NCI-H526 treated with DMSO at 0.1 percent for 48 hours (cell line): Measurements from ENCODE around the gene KANSL2.
A peak's percentile ranks its signal among the peaks of the same experiment; 100 is the strongest.
"Not testable (repeated sequence)": the region's sequence is repeated elsewhere in the genome, so short reads cannot be mapped to it uniquely, and the experiment has no call there.

Experiments
- DNase-seq: peaks from one replicate; lab custom pipeline; 2025; lab: John Stamatoyannopoulos, UW

The KANSL2 gene, protein sequence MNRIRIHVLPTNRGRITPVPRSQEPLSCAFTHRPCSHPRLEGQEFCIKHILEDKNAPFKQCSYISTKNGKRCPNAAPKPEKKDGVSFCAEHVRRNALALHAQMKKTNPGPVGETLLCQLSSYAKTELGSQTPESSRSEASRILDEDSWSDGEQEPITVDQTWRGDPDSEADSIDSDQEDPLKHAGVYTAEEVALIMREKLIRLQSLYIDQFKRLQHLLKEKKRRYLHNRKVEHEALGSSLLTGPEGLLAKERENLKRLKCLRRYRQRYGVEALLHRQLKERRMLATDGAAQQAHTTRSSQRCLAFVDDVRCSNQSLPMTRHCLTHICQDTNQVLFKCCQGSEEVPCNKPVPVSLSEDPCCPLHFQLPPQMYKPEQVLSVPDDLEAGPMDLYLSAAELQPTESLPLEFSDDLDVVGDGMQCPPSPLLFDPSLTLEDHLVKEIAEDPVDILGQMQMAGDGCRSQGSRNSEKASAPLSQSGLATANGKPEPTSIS

DNA sequence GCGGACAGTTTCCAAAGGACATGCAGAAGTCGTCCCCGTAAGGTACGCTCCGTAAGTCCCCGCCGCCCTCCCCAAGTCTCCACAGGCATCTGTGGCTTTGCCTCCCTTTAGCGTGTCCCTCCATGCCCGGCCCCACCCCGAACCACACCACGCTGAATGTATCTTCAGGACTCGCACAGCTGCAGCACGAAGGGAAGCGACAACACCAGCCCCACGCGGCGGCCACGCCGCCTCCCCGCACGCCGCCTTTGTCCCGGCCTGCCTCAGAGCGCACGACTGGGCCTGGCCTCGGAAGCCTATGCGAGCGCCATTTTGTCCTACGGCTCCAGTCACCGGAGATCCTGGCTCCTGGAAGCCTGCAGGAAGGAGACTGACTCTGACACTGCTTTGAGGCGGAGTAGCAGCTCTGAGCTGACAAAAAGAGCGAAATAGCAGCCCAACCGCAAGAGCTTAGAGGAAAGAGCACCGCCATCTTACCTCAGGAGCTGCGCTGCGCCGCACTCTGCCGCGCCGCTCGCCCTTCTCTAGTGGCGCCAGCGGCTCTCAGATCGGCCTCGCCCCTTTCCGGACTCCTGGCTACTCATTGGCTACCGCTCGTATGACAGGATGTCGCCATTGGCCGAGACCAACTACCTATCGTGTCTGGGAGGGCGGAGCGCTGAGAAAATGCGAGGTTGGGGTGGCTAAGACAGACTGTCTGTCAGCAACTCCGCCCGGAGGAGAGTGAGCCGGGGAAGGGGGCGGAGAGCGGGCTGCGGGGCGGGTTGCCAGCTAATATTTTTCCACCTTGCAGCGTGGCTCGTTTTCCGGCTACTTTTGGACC, at the start of gene KANSL2:
KANSL2 (minus strand) TSS at position 529 of the 823 bp plus-strand sequence. CDS start 606 bp downstream, outside the sequence.
- peak; percentile 97 for DNase-seq

- DNase-seq = no peak
Observed at GRCh38 chr12:48728807-48729206, 46.8 kb upstream of the KANSL2 start.

DNA sequence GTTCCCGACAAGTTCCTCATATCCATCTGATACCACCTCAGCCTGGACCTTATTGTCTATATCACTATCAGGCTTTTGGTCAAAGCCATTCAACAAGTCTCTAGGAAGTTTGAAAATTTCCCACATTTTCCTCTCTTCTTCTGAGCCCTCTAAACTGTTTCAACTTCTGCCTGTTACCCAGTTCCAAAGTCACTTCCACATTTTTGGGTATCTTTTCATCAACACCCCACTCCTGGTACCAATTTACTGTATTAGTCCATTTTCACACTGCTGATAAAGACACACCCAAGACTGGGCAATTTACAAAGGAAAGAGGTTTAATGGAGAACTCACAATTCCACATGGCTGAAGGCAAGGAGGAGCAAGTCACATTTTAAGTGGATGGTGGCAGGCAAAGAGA, 38.7 kb upstream of the KANSL2 start:
- DNase-seq = not testable (repeated sequence)

DNA sequence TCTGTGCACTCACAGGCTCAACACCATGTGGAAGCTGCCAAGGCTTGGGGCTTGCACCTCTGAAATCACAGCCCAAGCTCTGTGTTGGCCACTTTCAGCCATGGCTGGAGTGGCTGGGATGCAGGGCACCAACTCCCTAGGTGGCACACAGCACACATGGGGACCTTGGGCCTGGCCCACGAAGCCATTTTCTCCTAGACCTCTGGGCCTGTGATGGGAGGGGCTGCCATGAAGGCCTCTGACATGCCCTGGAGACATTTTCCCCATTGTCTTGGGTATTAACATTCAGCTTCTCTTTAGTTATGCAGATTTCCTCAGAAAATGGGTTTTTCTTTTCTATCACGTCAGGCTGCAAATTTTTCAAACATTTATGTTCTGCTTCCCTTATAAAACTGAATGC, 38.1 kb upstream of the KANSL2 start:
- not testable (repeated sequence) for DNase-seq

- not testable (repeated sequence) for DNase-seq
Observed at GRCh38 chr12:48719002-48719401, 37.0 kb upstream of the KANSL2 start.

DNA sequence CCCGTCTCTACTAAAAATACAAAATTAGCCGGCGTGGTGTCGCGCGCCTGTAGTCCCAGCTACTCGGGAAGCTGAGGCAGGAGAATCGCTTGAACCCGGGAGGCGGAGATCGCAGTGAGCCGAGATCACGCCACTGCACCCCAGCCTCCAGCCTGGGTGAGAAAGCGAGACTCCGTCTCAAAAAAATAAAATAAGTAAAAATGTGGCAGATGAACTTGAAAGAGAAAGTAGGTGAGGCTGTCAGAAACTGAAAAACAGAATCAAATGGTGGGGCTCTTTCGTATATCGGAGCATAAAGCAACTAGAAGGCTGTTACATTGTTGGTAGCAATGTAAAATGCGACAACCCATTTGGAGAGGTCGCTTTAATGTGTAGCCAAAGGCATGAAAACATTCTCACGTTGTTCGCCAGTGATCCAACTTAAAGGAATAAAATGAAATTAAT, 35.2 kb upstream of the KANSL2 start:
- DNase-seq = no peak

- DNase-seq = peak; percentile 97
Observed at GRCh38 chr12:48716493-48717251, 34.6 kb upstream of the KANSL2 start, which contains the start of gene CCNT1. Gene CCNT1, minus strand, starts transcription at chr12:48716707. Its CDS starts 32 bp downstream, at chr12:48716675.

GRCh38 chr12:48716168-48716492, 34.1 kb upstream of the KANSL2 start:
- DNase-seq = peak; percentile 11

DNA sequence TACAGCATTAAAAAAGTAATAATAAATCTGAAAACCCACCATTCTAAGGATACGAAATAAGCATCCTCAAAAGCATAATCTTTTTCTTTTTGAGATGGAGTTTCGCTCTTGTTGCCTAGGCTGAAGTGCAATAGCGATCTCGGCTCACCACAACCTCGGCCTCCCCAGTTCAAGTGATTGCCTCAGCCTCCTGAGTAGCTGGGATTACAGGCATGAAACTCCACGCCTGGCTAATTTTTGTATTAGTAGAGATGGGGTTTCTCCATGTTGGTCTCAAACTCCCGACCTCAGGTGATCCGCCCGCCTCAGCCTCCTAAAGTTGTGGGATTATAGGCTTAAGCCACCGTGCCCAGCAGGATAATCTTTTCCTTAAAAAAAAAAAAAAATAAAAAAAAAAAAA, 30.2 kb upstream of the KANSL2 start:
- DNase-seq = no peak

GRCh38 chr12:48698822-48699221, 16.8 kb upstream of the KANSL2 start:
- not testable (repeated sequence) for DNase-seq

GRCh38 chr12:48696626-48697025, 14.6 kb upstream of the KANSL2 start:
- DNase-seq = no peak

DNA sequence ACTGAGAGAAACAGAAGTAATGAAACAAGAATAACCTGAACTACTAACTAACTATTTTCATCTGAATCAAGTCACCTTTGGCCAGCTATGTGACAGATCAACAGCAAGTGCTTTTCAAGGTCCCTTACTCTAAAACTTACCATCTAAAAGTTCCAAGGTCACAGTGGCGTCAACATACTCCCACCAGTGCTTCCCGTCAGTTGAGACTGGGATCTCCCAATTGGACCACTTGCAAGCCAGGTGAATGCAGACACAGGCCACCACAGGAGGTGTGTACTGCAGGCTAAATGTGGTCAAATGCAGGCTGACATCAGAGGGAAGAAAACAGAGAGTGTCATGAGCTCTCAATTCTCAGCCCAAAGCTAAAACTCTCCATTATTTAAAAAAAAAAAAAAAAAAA, 13.8 kb upstream of the KANSL2 start:
- no peak for DNase-seq

DNA sequence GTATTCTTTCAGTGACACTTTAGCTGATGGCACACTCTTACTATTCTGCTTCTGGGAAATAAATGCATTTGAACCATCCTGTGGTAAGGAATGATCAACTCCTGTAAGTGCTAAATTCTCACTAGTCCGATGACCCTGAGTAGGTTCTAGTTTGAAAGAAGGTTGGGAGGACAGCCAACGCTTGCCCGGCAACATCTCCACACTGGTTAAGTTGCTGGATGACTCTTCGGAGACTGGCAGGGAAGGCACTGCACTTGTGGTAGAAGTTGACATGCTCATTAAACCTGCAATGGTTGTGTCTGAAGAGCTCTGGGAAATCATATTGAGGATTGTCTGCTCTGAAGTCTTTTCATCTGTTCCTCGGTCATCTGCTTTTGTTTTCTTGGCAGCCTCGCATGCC, 12.0 kb upstream of the KANSL2 start:
- DNase-seq = no peak

GRCh38 chr12:48693572-48693971, 11.5 kb upstream of the KANSL2 start:
- no peak for DNase-seq

DNA sequence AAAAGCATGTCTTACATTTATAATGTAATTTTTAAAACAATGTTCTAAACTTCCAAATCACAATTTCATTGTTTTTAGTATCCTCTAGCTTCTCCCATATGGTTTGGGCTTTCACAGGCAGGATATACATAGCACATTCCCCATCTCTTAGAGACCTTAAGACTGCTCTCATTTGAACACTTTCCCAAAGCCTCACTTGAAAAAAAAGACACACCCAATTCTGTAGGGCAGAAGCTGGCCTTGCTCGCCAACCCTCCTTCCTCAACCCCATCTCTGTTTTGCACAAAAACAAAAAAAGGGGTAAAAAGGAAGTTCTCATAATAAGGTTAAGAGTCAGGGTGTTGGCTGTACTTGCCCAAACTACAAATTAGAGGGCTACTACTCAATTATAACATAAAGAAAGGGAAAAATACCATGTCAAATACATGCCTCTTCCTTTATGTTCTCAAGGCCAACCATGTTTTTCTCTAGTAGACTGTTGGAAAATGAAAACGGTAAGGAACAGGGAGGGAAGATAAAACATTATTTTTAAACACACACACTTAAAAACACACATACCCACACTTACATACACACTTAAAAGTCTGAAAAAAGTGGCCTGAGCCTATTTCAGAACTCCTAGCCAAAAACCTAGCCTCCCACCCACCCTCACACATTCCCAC, 9.9 kb upstream of the KANSL2 start:
- DNase-seq = no peak

DNA sequence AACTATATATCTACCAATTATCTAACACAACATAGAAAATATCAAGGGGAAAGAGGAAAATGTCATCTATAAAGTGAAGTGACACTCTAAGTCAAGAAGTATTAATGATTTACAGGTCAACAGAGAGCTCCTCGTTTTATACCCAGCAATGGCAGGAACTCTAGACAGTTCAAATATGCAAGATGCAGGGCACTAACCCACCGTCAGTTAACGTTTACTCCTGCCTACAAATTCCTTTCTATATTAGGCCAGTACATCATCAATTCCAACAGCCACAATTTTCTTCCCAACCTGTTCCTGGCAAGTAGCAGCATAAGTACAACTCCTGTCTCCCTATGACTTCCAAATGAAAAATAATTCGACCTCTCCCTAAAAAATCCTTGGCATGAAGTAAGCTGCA, 9.0 kb upstream of the KANSL2 start:
- DNase-seq = no peak

- no peak for DNase-seq
Observed at GRCh38 chr12:48690436-48690835, 8.4 kb upstream of the KANSL2 start.

DNA sequence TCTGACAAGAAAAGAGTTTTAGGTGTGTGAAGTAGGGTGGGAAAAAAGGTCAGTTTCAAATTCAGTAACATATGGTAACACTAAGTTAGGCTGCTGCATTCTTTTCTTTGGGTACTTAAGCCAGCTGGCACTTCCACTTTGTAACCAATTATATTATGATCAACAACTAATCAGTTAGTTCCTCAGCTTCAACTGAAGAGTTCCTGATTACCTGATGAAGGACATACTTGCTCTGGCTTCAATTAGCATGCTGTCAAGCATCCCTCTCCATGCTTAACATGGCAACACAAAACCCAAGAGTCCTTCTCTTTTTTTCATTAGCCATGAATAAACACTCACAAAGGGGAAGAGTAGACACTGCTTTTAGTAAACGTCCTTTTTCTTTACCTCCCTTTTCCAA, 6.8 kb upstream of the KANSL2 start:
- no peak for DNase-seq

- no peak for DNase-seq
Observed at GRCh38 chr12:48687592-48687991, 5.6 kb upstream of the KANSL2 start.

GRCh38 chr12:48686615-48687334, 4.7 kb upstream of the KANSL2 start:
- DNase-seq = no peak

GRCh38 chr12:48686037-48686595, 4.1 kb upstream of the KANSL2 start:
- no peak for DNase-seq
